Effector CD4-positive, alpha-beta T cell (primary cell): ENCODE data around the gene NEB.
"Not testable (repeated sequence)": the region's sequence is repeated elsewhere in the genome, so short reads cannot be mapped to it uniquely, and the experiment has no call there.

ENCODE experiments used
- DNase-seq: peaks from one replicate; pipeline ENCODE4 v3.0.0-alpha.2; 2020

Gene NEB

DNA sequence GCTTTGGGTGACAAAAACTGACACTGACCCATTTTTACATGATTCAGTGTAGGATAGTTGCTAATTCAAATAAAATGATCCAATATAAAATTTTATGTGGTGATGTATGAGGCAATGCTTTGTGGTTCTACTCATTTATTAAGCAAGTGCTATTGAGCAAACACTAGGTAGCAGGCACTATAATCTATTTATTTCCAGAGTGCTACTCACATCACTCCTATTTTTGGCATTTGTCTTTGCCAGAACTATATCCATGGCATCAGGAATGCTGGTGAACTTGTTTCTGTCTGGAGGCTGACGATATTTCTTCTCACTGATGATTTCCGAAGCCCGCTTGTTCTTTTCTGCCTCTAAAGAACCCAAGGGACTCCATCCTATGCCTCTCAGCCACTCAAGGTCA is 84.3 kb downstream of the NEB start:
- no peak for DNase-seq

DNA sequence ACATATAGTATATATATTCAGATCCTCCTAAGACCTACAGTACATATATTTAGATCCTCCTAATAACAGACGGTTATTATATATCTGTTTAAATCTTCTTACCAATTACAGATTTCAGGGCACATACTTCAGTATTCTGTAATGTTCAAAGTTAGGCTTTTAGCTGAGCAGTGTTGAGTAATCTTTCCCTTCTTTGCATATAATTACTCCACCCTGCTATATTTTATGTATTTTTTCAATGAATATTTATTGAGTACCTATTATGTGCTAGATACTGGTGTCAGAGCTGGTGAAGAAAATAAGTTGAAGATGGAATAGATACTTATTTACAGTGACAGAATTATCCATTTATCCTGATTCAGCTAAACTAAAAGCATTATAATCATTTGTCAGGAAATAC is 84.9 kb downstream of the NEB start:
- DNase-seq = no peak

DNA sequence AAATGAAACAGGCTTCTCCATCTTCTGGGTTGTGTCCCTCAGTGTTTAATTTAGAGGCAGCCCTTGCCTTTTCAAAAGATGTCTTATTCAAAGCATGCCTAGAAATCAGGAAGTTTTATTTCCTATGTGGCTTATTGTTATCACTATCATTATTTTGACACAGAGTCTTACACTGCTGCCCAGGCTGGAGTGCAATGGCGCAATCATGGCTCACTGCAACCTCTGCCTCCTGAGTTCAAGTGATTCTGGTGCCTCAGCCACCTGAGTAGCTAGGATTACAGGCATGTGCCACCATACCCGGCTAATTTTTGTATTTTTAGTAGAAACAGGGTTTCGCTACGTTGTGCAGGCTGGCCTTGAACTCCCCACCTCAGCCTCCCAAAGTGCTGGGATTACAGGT is 87.8 kb downstream of the NEB start:
- not testable (repeated sequence) for DNase-seq

DNA sequence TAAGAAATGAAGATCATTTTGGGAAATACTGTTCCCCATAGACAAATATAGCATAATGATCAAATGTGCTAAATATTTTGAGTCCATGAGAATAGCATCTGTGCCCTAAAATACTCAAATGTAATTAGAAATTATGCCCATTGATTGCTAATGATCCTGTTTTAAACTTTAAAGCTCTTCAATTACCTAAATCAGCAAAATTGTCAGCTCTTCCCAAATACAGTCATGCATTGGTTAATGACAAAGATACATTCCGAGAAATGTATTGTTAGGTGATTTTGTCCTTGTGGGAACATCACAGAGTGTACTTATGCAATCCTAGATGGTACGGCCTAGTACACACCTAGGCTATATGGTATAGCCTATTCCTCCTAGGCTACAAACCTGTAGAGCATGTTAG is 89.7 kb downstream of the NEB start:
- no peak for DNase-seq

DNA sequence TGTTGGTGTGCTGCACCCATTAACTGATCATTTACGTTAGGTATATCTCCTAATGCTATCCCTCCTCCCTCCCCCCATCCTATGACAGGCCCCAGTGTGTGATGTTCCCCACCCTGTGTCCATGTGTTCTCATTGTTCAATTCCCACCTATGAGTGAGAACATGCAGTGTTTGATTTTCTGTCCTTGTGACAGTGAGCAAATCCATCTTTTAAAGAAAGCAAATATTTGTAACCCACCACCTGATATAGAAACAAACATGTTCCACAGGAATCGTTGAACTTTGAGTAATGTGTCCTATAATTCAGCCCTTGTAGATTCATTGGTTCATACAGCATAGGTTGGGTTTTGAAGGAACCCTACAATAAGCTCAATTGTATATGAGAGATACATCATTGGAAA is 92.4 kb downstream of the NEB start:
- not testable (repeated sequence) for DNase-seq

DNA sequence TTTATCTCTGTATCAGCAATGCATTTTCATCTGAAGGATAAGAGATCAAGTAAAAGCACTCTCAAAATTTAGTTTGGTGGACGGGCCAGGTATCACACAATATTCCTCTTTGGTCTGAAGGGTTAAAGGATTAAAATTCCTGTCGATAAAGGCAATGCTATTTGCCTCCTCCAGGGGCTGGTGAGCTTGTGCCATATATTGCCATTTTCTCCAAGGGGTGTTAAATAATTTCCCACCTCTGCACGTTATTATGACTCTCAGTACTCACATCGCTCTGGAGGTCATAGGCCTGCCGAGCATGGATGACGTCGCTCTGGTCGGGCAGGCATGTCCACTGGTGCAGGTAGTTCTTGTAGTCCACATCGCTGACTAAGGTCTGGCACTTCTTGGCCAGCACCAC is 94.2 kb downstream of the NEB start:
- no peak for DNase-seq

DNA sequence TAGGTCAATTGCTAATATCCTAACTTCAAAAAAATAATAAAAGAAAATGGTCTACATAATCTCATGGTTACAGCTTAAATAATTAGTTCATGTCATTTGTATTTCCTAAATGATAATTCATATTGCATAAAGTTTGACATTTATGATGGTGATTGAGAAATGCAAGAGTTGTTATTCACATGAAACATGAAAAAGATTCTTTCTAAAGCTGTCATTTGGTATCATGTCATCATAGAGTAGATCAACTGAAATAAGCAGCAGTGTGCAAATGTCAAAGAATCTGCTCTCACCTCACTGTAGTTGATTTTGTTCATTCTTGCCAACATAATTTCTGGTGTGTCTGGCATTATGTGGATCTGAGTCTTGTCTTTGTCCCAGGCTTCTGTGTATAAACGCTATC is 95.3 kb downstream of the NEB start:
- no peak for DNase-seq

DNA sequence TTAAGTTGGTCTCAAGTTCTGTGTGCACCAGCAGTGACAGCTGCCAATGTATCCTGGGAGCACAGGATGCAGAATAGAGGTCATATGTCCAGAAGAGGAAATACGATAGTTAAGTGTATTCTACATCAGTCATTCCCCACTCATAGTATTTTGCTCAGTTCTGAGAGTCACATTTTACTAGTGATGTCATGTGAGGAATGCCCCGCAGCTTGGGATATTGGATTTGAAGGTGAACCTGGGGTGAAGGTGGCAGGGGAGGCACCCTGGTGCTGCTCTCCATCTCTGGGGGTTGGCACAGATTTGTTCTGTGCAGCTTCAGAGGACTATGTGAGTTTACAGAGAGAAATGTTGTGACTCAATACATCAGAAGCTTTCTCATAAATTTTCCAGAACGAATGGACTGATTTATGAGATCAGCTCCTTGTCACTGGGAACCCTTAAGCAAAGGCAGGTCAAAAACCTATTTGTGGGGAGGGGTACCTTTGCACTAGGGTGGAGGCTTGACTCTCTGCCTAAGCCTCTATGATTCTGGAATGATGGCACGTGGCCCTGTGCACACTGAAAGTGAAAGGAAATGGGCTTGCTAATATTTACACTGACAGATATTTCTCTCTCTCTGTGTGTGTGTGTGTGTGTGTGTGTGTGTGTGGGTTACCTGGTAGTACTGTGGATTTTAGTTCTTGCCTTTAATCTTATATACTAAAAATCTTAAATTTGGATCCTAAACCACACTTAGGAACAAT is 95.9 kb downstream of the NEB start:
- peak; percentile 4 for DNase-seq

DNA sequence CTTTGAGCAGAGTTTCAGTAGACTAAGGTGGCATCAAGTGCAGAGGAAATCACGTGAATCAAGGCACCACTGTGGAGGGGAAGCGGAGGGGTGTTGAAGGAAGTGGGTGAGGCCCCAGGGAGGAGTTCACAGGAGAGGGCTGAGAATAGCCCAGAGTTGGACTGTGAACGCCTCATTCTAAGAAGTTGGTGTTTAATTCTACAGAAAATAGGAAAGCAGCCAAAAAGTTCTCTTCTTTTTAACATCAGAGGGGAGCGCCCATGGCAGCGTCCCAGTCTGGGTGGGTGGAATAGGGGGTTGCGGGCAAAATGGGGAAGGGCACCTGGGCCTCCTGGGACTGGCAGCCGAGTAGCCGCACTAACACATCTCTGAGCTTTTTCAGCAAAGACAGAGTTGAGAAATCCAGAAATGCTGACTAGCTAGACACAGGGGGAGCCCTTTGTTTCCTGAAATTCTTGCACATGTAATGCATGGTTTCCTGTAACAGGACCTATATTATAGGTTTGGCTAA is 97.0 kb downstream of the NEB start:
- DNase-seq = peak; percentile 19

DNA sequence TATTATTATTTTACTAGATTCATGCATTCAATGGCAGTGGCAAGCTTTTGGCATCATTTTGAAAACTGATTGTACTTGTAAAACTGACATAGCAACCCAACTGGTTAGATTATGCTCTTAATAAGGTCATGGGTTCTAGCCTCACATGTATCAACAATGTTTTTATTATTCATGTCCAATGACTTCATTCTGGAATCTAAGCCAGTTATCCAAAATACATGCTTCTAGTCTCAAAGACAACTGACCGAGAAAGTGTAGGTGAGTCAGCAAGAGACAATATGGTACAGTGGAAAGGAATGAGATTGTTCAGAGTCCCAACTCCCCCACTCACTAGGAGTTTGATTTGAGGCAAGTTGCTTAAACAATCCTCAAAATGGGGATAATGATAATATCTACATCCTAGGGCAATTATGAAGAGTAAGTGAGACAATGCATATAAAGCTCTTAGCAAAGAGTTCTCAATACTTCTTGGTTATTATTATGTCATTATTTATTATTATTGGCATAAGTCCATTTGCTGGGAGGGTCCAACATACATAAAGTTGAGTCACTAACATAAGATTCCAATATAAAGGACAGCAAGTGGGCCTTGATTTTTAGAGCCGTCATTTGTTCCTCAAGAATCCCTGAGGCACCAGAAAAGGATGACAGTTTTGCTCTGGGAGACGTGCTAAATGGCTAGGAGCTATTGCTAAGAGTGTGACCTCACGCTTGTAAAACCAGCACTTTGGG is 99.4 kb downstream of the NEB start:
- DNase-seq = no peak

DNA sequence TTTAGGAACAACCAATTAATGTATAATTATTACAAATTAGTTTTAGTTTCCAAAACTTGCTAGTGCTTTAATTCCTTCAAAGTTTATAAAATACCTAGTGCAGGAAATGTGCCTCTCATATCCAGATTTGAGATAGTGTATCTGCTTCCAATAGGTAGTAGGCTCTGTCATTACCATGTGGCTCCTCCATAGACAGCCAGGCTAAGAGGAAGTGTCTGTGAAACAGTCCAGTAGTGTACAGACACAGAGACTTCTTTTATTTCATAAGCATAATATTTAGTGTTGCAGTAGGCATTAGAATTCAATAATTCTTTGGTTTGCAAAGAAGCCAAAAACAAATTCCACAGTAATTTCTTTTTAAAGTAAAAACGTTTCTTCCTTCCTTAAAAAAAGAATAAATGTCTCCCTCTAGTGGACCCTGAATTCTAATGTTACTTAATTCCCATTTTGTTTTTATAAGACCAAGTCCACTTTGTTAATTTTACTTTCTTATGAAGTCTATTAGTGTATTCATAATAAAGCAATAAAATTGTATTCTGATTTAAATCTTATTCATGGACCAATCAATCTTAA is 101.2 kb downstream of the NEB start:
- DNase-seq = no peak

DNA sequence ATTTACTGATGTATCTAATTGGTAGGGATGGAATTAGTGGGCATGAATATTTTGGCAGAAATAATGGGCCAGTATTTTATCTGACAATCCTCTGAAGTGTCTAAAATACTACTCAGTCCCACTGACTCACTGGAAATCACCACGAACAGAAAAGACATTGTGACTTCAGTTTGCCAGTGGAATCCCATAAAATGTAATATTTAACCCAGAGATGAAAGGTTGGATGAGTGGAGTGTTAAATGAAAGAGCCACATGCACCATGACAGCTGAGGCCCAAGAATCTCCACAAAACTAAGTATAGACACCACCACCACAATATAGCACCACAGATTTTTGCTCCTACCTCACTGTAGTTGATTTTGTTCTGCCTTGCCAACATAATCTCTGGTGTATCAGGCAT is 103.9 kb downstream of the NEB start:
- no peak for DNase-seq

DNA sequence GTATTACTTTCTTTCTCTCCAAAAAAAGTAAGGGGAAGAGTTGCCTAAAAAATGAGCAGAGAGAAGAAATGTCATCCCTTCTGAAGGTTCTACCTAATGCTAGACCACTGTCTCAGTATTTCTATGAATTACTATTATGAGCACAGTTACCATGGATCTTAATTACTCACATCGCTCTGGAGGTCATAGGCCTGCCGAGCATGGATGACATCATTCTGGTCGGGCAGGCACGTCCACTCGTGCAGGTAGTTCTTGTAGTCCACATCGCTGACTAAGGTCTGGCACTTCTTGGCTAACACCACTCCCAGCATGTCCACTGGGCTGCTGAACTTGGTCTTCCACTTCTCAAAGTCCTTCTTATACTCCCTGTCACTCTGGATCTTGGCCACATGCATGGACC is 106.9 kb downstream of the NEB start:
- DNase-seq = no peak

DNA sequence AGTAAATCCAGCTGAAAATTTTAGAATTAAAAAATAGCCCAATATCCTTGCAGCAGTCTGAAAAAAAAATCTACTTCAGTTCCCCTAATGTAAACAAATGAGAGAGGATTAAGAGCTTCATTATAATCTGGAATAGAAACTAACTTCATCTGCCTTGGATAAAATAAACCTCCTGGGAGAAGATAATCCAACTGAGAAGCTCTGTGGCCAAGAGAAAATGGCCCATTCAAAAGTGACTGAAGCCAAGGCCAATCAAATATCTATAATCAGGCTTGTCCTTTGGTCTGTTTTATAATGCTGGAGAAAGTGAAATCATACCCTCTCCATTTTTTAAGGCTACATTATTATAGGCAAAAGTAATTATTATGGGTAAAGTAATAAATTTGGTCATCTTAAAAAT is 110.0 kb downstream of the NEB start:
- no peak for DNase-seq

DNA sequence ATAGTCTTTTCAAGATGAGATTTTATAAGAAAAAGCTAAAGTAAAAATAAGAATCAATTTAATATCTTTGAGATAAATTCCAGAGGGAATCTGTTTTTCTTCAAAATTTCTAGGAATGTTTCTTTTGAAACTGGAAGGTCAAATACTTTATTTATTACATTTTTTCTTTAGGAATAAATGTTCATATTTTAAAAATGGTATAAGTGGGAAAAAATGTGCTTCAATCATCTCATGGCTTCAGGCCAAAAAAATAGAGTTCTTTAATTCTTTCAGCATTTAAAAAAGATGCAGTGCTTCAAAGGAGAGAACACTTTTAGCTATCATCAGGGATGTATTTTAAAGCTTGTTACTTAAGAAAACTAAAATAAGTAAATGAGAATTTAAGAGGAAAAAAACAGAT is 110.6 kb downstream of the NEB start:
- DNase-seq = no peak

DNA sequence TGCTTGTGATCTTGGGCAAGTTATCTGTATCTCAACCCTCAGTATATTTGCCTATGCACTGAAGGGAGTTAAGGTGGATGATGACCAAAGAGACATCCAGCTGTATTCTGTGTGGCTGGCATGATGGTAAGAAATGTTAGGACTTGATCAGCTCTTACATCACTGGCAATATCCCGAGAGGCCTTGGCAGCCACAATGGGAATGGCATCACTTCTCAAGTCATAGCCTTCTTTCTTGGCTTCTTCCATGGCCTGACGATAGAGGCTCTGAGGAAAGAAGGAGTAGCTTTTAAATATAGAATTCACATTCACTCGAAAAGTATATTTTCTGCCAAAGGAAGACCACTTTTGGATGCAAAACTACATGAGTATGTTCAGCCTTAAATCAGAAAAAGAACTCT is 113.5 kb downstream of the NEB start:
- DNase-seq = no peak

DNA sequence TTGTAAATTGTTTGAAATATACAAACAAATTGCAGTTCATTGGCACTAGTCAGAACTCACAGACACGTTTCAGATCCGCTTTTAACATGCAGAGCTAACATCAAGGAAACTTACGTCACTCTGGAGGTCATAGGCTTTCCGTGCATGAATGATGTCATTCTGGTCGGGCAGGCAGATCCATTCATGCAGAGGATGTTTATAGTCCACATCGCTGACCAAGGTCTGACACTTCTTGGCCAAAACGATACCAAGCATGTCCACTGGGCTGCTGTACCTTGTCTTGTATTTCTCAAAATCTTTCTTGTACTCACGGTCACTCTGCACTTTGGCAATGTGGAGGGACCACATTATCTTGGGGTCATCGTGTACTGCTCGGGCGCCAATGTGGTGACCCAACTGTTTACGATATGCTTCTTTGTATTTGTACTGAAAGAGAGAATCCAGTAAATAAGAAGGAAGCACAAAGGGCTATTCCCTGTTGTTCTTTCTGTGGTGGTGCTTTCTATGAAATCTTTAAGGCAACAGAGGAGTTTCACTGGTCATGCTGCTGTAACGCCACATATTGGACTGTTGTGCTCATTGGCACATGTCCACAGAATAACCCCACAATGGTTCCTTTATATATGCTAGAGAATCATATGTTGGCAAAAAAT is 114.8 kb downstream of the NEB start:
- DNase-seq = no peak

DNA sequence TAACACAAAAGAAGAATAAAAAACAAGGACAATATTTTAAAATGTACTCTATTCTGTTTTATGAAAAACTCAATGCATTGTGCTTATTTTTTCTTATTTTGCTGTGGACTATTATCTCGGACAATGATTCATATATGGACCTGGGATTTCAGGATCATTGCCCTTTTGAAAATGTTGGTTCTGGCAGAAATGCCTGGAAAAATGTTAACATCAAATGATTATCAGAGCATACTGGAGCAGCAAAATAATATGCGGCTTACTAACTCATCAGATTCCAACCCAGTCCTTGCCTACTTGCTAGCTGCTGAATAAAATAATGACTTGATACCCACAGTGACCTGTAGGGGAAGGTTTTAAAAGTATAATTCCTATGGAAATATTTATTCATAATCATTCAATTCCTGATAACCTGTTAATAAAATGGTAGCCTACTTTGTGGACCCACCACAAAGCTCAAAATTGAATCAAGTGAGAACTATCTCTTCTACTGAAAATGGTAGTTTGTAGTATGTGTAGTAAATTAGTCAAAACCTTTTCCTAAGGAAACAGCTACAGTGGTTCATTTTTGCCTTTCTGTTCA is 117.4 kb downstream of the NEB start:
- DNase-seq = no peak

DNA sequence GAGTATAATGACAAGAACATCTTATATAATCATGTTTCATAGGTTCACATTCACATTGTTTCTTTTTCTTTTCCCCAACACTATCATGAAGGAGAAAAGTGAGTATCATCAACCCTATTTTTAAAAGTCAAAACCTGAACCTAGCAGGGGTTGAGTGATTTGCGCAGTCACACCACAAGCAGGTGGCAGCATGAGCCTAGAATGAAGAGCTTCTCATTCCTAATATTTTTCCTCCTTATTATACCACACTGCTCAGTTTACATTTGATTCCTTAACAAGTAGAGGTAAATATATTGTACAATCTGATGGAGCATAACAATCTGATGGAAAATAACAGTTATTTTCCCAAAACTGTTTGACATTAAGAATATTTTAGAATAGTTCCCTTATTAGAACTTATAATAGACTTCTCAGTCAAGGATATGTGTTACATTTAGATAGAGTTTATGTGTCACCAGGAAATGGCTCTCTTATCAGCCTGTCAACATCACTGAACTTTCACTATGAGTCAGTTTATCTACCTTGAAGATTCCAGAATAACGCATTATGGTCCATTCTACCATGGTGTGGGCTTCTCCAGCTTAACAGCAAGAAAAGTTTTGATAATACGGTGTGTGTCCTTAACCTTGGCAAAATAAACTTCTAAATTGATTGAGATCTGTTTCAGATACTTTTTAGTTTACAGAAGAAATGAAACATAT is 119.5 kb downstream of the NEB start:
- DNase-seq = no peak

DNA sequence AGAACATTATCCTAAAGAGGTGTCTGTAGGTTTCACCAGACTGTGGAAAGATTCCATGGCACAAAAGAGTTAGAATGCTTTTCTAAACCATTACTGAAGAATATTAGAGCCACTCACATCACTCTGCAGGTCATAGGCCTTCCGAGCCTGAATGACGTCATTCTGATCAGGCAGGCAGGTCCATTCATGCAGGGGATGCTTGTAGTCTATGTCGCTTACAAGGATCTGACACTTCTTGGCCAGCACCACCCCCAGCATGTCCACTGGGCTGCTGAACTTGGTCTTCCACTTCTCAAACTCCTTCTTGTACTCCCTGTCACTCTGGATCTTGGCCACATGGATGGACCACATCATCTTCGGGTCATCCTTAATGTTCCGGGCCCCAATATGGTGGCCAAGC is 120.1 kb downstream of the NEB start:
- DNase-seq = no peak

DNA sequence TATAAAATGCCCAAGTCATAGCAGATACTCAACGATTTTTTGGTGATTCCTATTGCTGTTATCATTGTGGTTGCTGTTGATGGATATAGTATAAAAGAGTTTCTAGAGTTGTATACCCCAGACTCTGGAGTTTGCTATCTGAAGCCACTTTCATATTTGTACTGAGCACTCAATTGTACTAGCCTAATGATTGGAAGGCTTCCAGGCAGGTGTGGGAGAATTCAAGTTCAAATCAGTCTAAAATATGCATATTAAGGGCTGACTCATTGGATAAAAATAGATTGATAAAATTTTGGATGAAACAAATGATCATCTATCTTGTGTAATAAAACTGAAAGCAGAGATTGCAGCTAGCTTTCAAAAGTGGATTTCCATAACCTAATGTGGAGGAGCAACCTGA is 122.9 kb downstream of the NEB start:
- DNase-seq = no peak

DNA sequence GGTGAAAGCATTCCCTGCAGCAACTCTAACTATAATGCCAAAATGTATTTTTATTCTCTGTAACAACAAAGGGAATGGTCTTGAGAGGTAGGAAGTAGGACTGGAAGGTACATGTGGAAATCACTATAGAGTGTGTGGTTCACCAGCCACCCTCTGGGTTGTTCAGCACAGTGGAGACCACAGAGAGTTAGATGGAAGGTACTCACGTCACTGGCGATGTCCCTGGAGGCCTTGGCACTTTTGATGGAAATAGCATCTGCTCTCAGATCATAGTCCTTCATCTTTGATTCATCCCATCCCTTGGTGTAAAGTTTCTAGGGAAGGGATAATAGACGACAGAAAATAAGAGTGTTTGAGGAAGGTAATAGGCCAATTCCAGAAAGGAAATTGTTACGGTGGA is 124.0 kb downstream of the NEB start:
- DNase-seq = no peak

DNA sequence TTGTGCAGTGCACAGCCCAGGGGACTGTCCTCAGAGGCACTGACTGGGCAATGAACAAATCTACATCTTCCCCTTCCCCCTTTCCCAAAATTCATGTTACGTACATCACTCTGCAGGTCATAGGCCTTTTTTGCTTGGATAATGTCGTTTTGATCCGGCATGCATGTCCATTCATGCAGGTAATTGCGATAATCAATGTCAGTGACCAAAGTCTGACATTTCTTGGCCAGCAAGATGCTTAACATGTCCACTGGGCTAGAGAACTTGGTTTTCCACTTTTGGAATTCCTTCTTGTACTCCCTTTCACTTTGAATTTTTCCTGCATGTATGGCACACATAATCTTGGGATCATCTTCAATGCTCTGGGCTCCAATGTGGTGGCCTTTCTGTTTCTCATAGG is 124.6 kb downstream of the NEB start:
- no peak for DNase-seq
